Suppressor macrophage treated with lipopolysaccharide for 4 hours (primary cell): Measurements from ENCODE around the gene POLD2.

ENCODE experiments used
- DNase-seq: peaks from one replicate; pipeline ENCODE4 v3.0.0-alpha.2; 2020

Gene POLD2

DNA sequence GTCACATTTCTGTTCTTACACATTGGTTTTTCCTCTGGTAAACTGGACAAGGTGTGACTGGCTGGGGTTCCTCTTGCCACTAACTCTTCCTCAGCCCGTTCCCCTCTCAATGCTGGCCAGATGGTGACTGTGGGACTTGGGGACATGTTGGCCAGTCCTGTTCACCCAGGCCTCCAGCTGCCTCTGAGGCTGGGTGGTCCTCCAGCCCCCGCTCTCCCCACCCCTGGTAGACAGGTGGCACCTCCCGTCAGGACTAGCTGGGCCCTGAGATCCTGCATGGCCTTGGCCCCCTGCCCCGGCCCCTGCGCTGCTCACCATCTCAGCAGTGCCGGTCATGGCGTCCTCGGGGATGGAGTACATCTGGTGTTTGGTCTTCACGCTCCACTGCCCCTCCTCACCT is 28.6 kb upstream of the POLD2 start:
- DNase-seq: no peak

DNA sequence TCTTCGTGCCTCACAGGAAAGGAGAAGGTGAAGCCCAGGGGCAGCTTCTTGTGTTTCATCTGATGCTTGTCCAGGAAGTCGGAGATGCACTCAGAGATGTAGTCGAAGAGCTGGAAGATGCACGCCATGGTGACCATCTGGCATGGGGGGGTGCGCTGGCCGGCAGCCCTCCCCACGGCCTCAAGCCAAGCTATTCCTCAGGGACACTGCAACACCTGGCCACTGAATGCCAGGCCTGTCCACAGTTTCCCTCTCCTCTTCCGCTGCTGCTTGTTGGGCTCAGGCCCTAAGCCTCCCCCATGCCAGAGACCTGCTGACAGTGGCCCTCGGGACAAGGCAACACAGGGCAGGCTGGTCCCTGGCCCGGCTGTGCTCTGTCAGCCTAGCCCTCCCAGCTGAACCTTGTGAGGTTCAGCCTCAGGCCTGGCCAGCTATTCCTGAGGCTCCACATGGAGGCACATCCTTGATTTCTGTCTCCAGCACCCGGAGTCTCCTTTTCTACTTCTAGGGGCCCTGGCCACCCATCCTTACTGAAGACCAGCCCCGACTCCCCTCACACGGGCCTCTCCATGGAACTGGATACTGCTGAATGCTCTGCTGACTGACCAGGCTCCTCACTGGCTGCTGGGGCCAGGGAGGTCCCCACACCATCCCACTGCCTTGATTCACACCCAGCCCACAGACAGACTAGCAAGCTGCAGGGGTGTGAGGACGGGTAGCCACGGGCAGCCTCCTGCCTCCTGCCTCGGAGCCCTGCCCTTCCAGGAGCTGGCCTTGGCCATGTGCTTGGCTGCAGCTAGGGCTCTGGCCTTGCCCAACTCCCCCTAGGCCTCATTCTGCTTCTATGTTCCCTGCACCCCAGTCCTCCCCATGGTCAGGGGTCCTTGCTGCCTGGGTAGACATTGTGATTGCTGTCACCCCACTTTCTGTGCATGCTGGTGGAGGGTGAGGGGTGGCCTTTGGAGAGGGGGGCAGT is 27.9 kb upstream of the POLD2 start:
- DNase-seq: no peak

DNA sequence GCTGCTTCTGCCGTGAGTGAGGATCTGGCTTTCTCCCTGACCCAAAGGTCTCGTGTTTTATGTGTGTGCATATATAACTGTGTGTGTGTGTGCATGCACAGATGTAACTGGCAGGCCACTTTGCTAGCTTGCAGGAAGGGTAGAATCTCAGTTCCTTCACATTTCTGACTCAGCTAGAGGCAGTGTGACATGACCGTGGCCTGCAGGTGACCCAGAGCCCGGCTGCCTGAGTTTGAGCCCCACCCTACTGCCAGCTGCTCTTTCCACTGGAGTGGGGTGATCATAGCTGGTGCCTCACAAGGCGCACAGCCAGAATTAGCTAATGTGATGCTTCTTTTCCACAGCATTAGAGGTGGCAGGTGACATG is 27.1 kb upstream of the POLD2 start:
- DNase-seq: no peak

DNA sequence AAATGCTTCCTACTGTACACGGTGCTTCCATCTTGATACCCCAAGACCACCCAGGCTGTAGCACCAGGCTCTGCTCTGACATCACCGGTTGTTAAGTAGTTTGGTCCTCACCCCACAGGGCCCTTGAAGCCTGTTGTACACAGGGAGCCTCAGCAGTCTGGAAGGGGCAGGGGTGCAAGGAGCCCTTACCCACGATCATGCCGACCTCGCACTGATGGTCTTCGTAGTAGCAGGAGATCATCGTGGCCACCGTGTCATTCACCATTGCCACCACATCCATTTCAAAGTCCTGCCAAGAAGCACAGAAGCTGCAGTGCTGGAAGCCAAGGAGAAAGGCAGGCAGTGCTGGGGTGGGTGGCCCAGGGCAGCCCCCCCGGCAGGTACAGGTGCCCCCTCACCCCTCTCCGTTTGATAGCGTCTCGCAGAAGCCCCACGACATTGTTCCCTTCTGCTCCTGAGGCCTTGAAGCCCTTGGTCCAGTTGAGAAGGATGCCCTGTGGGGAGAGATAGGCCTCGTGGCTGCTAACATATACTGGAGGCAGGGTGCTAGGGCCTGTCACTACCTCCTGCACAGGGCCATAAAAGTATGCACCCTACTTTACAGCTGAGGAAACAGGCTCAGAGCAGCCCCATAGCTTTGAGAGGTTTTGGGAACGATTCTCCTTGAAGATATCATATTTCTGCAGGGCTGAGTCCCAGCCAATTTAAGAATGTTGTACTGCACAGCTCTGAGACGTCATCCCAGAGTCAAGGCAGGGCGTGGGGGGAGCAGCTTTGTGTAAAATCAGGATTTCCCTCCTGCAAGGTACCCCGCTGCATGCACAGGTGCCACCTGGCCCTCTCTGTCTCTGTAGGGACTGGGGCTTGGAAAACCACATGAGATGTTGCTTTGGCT is 26.5 kb upstream of the POLD2 start:
- no peak for DNase-seq

GRCh38 chr7:44148961-44149536 is 25.7 kb upstream of the POLD2 start:
- DNase-seq: no peak

DNA sequence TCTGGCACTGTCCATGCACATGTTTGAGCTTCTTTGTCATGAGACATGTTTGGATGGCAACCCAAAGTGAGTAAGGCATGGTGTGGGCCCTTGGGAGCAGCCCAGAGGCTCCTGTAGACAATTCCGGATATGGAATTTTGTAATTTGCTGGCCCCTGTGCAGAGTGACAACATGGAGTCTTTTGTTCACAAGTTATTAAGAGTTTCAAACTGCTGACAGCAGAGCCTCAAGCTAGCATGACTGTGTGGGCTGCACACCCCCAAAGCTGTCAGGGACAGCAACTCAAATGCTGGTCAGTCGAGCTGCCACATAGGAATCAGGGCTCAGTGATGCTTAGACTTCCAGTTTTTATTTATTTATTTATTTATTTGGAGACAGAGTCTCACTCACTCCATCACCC is 24.8 kb upstream of the POLD2 start:
- DNase-seq: no peak

GRCh38 chr7:44147026-44147991 is 24.0 kb upstream of the POLD2 start:
- no peak for DNase-seq

DNA sequence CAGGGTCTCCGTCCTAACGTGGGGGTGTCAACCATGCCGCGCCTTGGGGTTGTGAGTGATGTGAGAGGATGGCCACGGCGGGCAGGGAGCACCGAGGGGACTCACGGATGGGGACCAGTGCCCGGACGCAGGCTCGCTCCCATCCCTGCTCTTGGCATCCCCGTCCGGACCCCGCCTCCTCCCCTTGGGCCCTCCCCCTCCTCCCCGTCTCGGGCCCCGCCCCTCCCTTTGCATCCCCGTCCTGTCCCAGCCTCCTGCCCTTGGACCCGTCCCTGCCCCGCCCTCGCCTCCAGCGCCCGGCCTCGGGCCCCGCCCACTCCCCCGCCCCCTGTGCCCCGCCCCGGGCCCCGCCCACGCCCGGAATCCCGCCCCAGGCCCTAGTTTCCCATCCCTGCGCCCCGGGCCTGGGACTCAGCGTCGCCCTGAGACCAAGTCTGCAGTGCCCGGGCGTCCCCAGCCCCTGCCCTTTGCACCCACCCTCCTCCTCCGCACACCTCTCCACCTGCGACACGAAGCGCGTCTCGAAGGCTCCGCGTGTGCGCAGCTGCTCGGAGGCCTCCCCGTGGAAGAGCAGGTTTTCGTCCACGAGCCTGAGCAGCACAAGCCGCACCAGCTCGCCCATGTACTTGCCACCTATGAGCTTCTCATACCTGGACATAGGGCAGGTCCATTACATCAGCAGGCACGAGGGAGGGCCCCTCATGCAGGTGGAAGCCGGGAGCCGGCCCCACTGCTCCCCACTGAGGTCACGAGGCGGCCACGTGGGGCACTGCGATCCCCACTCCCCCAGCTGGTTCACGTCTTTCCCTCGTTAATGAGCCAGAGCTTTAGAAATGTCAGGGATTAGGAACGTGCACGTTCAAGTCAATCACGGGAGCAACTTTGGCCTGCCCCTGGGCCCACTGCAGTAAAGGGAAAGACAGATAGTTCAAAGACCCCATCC is 22.9 kb upstream of the POLD2 start:
- DNase-seq: peak; percentile 50

- DNase-seq: no peak
Observed at GRCh38 chr7:44145479-44145968, 22.2 kb upstream of the POLD2 start.

DNA sequence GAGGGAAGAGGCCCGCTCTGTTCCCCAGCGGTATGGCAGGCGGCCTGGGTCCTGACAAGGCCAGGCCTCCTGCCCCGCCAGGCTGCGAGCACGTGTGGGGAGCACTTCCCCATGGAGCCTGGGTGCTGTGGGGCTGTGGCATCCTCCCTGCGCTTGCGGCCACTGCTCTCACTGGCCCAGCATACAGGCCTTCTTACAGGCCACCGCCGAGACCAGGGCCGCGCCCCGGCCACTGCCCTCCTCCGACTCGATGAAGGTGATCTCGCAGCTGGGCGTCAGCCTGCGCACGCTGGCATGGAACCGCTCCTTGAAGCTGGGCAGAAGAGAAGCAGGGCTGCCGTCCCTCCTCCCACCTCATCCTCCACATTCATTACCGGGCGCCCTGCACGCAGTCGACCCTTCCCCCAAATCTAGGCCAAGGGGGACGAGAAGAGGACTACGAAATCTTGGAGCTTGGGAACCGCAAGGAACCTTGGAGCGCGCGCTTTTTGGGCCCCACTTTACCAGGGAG is 21.7 kb upstream of the POLD2 start:
- DNase-seq: no peak

- DNase-seq: no peak
Observed at GRCh38 chr7:44144426-44144967, 21.1 kb upstream of the POLD2 start.

DNA sequence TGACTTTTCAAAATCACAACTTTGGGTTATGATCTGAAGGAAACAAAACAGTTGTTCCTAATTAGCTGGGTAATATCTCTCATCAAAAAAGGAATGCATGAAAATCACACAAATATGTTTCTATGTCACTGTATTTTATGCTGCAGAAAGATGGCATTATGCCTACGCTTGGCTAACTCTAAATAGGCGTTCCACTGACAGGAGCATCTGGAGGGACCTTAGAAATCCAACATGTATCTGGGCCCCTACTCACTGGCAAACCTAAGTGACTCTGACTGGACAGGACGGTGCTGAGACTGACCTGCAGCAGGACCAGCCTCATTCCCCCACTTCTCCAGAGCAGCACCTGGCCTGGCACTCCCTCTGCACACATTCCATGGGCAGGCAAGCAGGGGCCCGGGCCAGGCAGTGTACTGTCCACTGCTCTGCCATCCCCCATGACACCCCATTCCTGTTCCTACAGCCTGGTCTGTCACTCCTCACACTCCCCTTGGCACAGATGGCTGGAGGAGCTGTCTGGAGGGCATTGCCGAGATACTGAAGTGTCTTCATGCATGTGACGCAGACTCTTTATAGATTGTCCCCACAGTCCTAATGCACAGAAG is 20.4 kb upstream of the POLD2 start:
- DNase-seq: no peak

DNA sequence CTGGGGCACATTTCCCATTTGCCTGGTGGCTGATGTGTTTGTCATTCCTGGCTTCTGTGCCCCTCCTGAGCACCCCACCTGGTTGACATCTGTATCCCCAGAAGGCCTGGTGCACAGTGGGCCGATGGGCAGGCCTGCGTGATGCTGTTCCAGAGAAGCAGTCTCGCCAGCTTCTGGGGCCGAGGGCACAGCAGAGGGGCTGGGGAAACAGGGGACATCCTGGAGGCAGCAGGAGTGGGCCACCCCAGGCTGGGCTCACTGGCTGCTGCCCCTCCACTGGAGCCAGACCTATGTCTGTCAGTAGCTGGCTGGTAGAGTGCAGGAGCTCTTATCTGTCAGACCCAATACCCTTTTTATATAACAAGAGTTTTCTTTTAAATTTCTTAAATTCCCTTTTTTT is 18.7 kb upstream of the POLD2 start:
- DNase-seq: no peak

GRCh38 chr7:44141221-44141850 is 18.0 kb upstream of the POLD2 start, which contains the start of gene MYL7:
TSS of gene MYL7 (minus strand) at chr7:44141332. CDS start at chr7:44141305, 27 bp downstream.
- no peak for DNase-seq

DNA sequence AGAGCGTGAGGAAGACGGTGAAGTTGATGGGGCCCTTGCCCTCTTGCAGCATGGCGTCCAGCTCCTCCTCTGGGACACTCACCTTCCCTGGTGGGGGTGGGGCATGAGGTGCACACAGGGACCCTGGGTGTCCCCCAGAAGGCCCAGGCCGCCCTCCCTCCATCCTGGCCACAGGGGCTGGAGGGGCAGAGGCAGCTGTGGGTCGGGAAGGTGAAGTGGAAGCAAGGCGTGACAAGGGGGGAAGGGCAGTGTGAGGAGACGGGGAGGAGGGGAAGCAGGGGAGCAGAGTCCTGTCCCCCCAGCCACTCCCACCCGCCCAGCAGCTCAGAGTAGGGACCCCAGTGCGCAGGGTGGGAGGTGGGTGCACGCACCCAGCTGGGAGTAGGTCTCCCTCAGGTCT is 17.0 kb upstream of the POLD2 start:
- DNase-seq: no peak

DNA sequence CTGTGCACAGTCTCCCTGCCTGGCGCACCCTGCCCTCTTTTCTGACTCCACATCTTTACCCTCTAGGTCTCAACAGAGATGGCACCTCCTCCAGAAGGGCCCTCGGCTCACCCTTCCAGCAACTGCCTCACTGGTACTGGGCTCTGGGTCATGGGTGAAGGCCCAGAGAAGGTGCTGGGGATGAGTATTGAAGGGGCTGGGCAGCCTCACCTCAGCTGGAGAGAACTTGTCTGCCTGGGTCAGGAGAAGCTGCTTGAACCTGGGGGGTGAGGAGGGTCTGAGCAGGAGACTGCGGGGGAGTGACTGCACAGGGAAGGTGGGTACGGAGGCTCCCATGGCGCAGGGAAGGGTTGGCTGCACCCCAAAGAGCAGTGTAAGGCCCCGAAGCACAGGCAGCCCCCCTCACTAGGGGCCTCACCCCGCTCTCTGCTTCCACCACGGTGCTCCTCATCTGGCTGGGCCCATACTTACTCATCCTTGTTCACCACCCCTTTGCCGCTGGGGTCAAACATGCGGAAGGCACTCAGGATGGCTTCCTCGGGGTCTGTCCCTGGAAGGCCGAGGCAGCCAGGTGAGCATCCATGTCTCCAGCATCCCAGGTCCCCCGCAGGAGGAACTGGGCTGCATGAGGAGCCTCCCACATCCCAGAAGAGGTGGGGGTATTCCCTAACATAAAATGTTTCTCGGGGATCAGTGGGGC is 16.1 kb upstream of the POLD2 start:
- no peak for DNase-seq

- DNase-seq: no peak
Observed at GRCh38 chr7:44138698-44139097, 15.3 kb upstream of the POLD2 start.

GRCh38 chr7:44136731-44137130 is 13.4 kb upstream of the POLD2 start:
- DNase-seq: no peak
